ENCODE results near the gene PUM1.

PUM1 gene

DNA sequence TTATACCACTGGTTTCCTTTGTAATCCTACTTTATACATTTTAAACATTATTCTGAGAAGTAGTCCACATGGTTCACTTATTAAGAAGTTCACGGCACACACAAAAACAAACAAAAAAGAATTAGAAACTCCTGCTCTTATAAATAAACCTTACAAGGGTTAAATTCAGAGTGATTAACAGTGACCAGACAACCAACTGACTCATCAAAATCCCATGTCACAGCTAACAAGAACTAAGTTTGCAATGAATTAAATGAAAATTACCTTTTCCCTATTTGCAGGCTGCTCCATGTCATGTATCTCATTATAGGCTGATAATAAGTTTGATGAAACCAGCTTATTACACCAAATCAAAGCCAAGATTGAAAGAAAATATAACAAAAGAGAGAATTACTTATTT lies 77.5 kb downstream of the PUM1 start:
- TF ChIP-seq, protein P1, sequence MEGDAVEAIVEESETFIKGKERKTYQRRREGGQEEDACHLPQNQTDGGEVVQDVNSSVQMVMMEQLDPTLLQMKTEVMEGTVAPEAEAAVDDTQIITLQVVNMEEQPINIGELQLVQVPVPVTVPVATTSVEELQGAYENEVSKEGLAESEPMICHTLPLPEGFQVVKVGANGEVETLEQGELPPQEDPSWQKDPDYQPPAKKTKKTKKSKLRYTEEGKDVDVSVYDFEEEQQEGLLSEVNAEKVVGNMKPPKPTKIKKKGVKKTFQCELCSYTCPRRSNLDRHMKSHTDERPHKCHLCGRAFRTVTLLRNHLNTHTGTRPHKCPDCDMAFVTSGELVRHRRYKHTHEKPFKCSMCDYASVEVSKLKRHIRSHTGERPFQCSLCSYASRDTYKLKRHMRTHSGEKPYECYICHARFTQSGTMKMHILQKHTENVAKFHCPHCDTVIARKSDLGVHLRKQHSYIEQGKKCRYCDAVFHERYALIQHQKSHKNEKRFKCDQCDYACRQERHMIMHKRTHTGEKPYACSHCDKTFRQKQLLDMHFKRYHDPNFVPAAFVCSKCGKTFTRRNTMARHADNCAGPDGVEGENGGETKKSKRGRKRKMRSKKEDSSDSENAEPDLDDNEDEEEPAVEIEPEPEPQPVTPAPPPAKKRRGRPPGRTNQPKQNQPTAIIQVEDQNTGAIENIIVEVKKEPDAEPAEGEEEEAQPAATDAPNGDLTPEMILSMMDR (IDR thresholded peaks at IDR 0.05; ENCODE audit: extremely low read depth, missing control alignments): no peak
- no peak for DNase-seq (ENCODE audit: low spot score)

DNA sequence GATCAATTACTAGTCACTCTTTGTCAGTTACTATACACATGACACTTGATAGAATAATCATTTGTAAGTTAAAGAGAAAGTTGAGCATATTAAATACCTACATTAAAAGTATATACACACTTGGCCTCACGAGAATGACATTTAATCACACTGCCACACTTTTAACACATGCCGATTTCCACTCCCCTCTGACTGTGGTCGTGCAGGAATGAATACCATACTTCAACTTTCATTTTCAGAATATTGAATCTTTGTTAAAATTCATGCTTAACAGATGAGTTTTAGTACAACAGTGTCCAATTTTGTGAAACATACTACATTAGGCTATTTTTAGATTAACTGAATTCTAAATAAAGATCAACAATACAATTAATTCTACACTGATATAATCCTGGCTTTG lies 78.8 kb downstream of the PUM1 start:
- TF ChIP-seq, protein P1 (IDR thresholded peaks at IDR 0.05; ENCODE audit: extremely low read depth, missing control alignments): no peak

DNA sequence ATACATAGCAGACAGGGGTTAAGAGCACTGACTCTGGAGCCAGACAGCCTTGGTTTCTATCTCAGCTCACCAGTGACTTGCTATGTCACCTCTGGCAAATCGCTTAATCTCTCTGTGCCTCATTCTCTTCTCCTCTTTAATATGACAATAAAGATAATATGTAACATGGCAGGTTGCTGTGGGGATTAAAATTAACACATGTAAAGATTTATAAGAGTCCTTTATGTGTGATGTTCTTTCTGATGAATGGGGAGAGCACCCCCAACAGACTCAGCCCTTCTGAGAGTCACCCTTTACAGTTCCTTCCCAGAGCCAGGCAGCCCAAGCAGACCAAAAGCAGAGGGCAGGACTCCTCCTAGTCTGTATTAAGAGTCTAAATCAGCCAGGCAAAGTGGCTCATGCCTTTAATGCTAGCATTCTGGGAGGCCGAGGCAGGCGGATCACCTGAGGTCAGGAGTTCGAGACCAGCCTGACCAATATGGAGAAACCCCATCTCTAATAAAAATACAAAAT lies 80.5 kb downstream of the PUM1 start:
- DNase-seq (ENCODE audit: low spot score): no peak
- TF ChIP-seq, protein P1 (IDR thresholded peaks at IDR 0.05; ENCODE audit: extremely low read depth, missing control alignments): no peak

More for the DNA sequence above, 78.8 kb downstream of the PUM1 start:
- no peak for DNase-seq (ENCODE audit: low spot score)

DNA sequence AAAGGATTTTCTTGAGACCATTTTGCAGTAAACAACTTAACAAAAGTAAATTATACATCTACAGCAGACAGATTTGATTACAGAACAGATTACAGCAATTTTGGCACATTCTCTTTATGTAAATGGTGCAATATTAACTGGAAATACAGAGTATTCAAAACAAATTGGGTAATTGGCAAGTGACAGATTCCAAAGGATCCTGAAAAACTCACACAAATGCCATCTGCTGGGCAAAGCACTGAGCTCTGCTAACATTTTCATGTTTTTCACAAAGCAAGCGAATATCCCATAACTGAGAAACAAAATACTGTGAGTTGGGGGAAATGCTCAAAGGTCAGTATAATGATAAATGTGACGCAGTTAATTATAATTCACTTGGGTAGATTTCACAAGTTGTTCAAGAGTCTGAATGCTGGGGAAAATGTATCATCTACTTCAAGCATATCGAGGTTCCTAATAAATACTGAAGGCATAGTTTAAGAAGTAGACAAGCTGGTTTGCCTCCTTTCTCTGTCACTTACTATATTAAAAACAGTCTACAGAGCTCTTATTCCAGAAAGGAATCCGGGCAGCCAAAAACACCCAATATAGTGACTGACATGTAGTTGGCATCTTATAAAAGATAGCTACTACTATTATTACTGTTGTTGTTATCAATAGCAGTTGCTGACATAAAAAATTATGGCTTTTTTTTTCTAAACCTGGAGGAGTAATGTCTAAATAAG lies 81.2 kb downstream of the PUM1 start:
- no peak for DNase-seq (ENCODE audit: low spot score)
- TF ChIP-seq, protein P1 (IDR thresholded peaks at IDR 0.05; ENCODE audit: extremely low read depth, missing control alignments): no peak

DNA sequence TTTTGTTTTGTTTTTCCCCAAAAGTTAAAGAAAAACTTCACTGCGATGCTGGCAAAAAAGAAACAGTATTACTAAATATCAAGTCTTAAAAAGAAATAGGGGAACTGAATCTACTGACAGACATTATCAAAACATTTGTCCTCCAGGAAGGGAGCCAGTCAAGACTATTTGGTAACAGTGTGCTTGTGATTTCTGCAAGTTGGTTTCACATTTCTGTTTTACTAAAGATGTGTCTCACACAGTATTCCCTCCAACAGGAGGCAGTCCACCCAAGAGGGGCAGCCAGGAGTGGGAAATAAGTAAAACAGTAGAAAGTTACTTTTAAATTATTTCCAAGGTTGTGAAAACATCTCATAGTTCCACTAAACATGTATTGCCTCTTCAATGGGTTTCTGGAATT lies 82.6 kb downstream of the PUM1 start:
- TF ChIP-seq, protein P1 (IDR thresholded peaks at IDR 0.05; ENCODE audit: extremely low read depth, missing control alignments): no peak
- peak; percentile 22 for DNase-seq (ENCODE audit: low spot score)

DNA sequence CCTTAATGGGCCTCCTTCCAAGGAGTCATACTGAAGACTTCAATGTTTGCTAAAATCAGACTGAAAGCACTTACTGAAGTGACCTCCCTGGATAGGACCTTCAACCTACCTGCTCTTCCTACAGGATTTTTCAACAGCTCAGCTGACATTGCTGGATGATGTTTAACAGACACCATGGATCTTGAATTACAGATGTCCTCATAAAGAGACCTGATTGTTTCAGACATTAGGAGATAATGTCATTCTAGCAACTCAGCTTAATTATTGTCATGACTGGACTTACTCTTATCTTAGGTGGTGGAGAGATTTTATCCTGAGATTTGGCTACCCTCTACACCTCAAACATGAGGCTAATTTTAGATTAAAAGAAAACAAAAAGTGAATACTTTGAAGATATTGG lies 83.1 kb downstream of the PUM1 start:
- no peak for DNase-seq (ENCODE audit: low spot score)
- TF ChIP-seq, protein P1 (IDR thresholded peaks at IDR 0.05; ENCODE audit: extremely low read depth, missing control alignments): no peak

DNA sequence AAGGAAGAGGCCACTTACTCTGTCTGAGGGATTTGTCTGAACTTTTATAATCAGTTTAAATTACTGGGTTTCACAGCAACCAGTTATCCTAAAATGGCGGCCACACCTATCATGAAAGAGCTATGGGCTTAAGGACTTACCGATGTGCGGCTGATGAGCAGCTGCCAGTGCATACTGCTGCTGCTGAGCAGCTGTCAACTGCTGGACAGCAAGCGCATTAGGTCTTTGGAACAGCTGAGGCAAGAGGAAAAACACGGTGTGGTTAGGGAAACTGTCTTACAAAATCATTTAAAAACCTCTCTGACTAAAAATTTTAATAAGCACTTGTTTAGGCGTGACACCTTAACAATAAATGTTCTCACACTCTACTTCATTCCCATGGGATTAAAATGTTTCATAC lies 84.3 kb downstream of the PUM1 start:
- TF ChIP-seq, protein P1 (IDR thresholded peaks at IDR 0.05; ENCODE audit: extremely low read depth, missing control alignments): no peak
- no peak for DNase-seq (ENCODE audit: low spot score)
